Left cardiac atrium (tissue), 4 donors: Measurements from ENCODE around the gene TRMT61A. TPM values are rescaled to one million over a fixed set of nuclear protein-coding genes. Genes with fewer than 3 reads are reported as not detected.

Experiments used
- ATAC-seq, 2 donors: fragments of 200-7000 bp; cut with Tn5 transposase; one replicate each; pipeline ENCODE4 v1.9.1; 2020; ENCODE audit warnings: mild to moderate bottlenecking in 2 of 2, moderate library complexity in 2 of 2
- DNase-seq: peaks from one replicate; pipeline ENCODE4 v3.0.0-alpha.2; 2020
- intact Hi-C, 2 donors: fragments of 100-400 bp; cut with DNase I; formaldehyde crosslinking; loops; one replicate each; pipeline versions ENCODE4 v1.14.1 to v1.15.1; 2022 to 2023
- long read RNA-seq: library from polyadenylated mRNA; unstranded; transcript quantifications from one replicate; pipeline ENCODE4 v2.0.0, GENCODE V29; 2021
- total RNA-seq, 2 donors: library from RNA; stranded (reverse); fragmentation: NEBNext Ultra II Directional; extraction: Animal tissue kit (Norgen Biotek cat#: 25700); gene quantifications; one replicate each; pipeline ENCODE4 v1.2.1, GENCODE V29; 2021
- donor health status: DM: no; HTN: yes; CAD: no.
- donor health status: DM: no; HTN: yes; CAD: no; lungs with severe emphysema.
- donor health status: DM: yes; HTN: yes; CAD: no.
- donor health status: Dilated cardiomyopathy.

The TRMT61A gene
- 1 to 10 TPM; 6.0 to 8.5 TPM for total RNA-seq
- long read RNA-seq, transcript TRMT61A-202 (4 exons, 3,229 nt) = major isoform, 18 of 25 reads
- long read RNA-seq, partial matches to known transcripts = 5 of 25 reads
- long read RNA-seq, other reads (novel, unspliced or antisense) = 2 of 25 reads

DNA sequence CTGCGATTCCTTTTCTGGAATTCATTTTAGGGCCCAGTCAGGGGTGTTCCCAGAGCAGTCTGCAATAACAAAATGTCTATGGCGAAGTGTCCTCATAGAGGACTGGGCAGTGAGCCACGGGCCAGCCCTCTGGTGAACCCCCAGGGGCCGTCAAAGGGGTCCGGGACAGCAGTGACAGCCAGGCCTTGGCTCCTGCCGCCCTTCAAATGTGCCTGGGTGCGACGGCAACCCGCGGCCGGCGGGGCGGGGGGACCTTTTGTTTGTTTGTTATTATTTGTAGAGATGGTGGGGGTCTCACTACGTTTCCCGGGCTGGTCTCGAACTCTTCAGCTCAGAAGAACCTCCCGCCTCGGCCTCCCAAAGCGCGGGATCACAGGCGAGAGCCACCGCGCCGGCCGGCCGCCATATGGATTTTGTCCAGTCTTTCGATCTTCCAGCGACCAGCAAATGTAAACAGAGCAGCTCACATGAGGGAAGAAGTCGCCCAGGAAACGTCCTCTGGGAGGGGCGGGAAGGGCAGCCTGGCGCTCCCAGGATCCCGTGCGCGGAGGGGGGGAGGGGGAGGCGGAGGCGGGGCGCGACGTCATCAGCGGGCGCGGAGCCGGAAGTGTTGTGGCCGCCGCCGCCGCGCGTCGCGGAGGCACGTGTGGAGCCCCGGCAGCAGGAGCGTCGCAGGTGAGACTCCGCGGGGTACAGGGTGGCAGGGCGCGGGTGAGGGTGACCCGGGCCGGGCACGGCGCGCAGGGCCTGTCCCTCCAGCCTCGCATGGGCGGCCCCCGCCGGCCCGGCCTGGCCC, at the start of gene TRMT61A:
Gene TRMT61A (plus strand): TSS at position 610 of the 796 bp plus-strand sequence. CDS start 783 bp downstream, outside the sequence.
- intact Hi-C loops = no loop called here
- peak; percentile 89 for DNase-seq
- ATAC-seq = peak; percentile 91 to 92

DNA sequence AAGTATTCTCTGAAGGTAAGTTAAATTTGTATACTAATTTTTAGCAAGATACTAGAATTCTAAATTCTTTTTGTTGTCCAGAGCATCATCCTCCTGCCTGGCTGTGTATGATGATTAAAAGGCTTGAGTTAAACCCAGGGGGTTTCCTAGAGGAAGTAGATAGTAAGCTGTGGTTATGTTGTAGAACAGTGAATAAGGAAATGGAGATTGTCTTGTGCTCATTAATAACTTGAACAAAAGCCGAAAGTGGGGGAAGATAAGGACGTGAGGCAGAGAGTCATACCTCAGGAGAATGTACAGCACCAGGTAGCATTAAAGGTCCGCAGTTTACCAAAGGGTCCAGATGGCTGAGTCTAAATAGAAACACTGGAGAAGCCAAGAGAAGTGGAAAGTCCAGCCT, 48.4 kb upstream of the TRMT61A start:
- ATAC-seq (no peak), DNase-seq (no peak)
- intact Hi-C loops = no loop called here

DNA sequence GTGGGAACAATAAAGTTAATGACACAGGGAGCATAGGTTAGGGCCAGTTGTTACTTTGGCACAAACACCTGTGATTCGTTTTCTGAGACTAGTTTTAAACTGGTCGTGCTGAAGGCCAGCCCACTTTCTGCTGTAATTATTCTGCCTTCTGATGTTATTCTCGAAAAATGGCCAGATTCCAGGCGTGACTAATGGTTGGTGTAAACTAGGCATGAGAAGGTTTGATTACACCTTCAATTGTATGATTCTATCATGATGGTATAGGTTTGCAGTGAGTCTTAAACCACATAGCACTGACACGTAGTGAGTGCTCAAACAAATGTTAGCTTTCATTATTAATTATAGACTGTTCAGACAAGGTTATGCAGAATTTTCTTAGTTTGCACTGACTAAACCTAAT, 45.4 kb upstream of the TRMT61A start:
- intact Hi-C loops = no loop called here
- DNase-seq (no peak), ATAC-seq (peak in 1 of 2 donors; percentile 62)

GRCh38 chr14:103485504-103485903, 43.5 kb upstream of the TRMT61A start:
- no peak for ATAC-seq
- intact Hi-C loops = no loop called here

GRCh38 chr14:103488071-103488470, 40.9 kb upstream of the TRMT61A start:
- ATAC-seq = no peak
- intact Hi-C loops = no loop called here
- DNase-seq = no peak

More at GRCh38 chr14:103485504-103485903, 43.5 kb upstream of the TRMT61A start:
- no peak for DNase-seq

DNA sequence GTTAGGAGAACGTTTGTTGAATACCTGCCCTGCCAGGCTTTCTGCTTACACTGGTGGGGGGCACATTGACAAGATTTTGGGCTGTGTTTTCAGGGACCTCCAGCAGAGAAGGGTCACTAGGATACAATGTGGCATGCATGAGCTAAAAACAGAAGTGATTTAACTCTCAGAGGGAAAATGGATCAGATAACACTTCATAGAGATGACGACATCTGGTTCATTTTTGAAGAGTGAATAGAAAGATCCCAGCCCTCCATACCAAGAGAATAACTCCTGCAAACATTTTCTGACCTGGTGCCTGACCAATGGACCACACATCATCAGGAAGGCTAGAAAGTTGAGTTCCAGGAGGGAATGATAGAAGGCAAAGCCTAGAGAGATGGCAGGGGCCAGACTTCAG, 40.0 kb upstream of the TRMT61A start:
- intact Hi-C loops = no loop called here
- DNase-seq = no peak
- no peak for ATAC-seq

DNA sequence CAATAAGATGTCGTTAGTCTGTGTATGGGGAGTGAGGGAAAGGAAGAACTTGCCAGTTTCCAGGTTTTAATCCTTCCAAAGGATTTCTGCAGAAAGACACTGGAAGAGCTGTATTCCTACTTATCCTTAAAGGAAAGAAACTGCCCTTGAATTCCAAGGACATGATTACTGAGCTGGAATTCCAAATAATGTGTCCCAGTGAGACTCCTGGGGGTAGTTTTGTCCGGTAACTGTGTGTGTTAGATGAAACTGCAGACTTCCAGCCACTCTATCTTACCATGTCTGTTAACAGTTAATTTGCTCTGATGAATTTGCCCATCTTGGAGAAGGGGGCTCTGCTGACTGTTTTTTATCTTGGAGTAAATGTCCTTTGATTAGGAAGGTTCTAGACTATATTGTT, 39.4 kb upstream of the TRMT61A start:
- ATAC-seq (no peak), DNase-seq (no peak)
- intact Hi-C loops = no loop called here

DNA sequence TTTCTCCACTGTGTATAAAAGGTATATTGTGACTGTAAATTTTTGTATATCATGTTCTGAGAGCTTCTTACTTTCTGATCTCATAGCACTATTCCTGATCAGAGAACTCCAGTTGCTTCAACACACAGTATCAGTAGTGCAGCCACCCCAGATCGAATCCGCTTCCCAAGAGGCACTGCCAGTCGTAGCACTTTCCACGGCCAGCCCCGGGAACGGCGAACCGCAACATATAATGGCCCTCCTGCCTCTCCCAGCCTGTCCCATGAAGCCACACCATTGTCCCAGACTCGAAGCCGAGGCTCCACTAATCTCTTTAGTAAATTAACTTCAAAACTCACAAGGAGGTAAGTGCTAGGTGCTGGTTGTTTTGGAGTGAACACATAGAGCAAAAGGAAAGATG, 37.3 kb upstream of the TRMT61A start:
- DNase-seq (no peak), ATAC-seq (no peak)
- intact Hi-C loops = no loop called here

DNA sequence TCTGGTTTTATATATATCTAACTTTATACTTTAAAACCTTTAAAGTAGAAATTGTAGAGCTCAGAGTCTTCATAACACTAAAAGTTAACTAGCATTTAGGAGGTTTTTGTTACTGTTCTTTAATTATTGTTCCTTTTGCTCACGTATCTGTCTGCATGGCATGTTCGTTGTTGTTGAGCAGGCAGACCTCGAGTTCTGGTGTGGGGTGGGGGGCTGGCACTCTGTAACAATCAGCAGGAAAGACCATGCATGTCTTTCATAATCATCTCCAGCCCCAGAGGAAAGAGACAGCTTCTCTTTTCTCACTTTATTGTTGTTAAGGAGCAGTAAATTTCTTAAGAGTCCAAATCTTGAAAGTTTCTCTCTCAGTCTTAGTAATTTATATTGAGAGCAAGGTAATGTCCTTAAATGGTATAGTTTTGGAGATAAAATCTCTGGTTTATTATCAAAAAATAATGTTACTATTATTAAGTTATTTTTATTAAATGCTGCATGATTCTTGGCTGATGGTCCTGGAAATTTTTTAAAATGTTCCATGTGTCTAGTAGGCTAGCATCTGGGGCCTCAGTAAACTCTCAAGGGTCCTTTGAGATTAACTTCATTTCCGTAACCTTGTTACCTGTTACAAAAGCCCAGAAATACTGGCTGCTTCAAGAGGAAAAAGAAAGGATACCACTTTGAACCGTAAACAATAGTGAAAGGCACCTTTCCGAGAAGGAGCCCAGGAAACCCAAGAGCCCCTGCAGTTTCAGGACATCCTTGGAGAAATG, 36.7 kb upstream of the TRMT61A start:
- no peak for DNase-seq
- intact Hi-C loops = no loop called here
- ATAC-seq = no peak

GRCh38 chr14:103495854-103496253, 33.1 kb upstream of the TRMT61A start:
- intact Hi-C loops = no loop called here

DNA sequence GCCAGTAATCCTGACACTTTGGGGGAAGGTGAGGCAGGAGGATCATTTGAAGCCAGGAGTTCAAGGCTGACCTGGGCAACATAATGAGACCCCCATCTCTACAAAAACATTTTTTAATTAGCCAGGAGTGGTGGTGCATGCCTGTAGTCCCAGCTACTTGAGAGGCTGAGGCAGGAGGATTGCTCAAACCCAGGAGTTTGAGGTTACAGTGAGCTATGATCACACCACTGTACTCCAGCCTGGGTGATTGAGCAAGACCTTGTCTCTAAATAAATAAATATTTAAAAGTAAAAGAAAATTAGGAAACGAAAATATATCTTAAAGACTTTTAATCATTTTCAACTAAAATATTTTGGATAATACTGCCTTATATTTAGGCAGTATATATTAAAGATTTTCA, 32.2 kb upstream of the TRMT61A start:
- ATAC-seq (no peak), DNase-seq (no peak)
- intact Hi-C loops = no loop called here

More at GRCh38 chr14:103495854-103496253, 33.1 kb upstream of the TRMT61A start:
- DNase-seq = no peak
- peak in 1 of 2 donors; percentile 31 for ATAC-seq

DNA sequence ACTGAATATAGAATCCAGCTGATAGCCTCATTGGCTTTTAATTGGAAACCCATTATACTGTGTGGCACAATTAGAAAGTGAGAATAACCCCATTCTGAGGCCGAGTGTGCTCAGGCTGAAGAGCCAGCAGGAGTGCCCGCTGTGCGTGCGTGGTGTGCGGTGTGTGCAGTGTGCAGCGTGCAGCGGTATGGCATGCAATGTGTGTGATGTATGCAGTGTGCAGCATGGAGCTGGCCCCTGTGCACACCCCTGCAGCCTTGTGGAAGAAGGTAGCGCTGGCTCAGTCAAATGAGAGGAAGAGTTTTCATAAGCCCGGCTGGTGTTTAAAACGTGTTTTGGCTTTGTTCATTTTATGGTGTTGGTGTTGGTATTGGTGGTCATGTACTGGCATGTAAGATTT, 29.3 kb upstream of the TRMT61A start:
- DNase-seq (no peak), ATAC-seq (peak in 1 of 2 donors; percentile 30)
- intact Hi-C loops = loop anchor here in 1 of 2 donors (5.0 kb wide), 1 partner anchor 48 kb away; no protein-coding TSS in a partner anchor

DNA sequence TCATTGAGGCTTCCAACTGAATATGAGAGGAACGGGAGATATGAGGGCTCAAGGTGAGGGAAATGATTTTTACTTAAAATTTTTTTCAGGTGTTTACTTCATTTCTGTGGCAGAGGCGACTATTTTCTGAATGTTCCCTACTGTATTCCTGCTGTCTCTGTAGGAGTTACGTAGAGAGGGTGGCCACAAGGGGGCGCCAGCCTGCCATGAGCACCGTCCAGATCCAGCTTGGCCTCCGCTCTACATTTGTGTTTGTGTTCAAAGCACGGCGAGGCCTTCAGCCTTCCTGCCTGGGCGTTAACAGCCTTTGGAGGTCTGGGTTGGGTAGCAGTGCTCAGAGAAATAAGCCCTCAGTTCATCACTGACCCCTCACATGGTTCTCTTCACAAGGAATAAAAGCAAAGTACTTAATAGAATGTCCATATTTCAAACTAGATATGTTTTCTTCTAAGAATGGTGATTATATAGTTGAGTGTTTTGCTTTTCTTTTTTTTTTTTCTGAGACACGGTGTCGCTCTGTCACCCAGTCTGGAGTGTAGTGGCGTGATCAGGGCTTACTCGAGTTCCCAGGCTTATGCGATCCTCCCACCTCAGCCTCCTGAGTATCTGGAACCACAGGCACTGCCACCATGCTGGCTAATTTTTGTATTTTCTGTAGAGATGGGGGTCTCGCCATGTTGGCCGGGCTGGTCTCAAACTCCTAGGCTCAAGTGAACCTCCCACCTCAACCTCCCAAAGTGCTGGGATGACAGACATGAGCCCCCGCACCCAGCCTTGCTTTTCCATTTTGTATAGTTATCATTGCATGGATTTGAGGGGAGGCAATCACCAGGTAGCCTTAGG, 28.6 kb upstream of the TRMT61A start:
- peak; percentile 91 to 92 for ATAC-seq
- intact Hi-C loops = loop anchor here in 1 of 2 donors (5.0 kb wide), 1 partner anchor 47 kb away; no protein-coding TSS in a partner anchor
- peak; percentile 94 for DNase-seq

DNA sequence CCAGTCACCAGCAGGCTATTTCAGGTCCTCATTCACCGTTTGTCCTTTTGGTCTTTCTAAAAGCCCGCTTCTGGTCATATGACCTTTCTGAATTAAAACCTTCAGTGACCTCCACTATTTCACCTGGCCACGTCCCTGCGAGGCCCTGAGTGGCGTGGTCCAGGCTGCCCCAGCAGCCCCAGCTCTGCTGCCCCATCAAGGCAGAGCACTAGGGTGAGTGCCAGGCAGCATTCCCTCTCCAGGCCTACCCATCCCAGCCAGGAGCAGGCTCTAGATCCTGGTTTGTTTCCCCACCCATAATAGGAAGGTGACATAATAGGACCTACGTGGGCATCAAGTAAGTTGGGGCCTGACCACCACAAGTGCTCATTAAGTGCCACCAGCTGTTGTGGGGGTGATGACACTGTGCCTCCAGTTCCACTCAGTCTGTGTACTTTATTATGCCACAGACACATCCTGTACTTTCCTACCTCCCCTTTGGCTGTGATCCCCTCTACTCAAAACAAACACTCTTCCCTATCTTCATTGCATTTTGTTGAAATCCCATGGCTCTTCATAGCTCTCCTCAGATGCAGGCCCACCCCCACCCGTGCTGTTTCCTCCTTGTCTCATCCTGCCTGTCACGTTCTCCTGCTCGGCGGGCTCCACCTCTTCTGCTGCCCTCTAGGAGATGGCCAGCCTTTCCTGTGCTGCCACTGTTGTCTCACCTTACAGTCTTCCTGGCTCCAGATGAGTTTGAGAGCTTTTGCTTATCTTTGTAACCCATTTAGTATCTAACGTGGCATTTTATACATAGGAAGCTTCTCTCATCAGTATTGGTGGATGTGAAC, 27.7 kb upstream of the TRMT61A start:
- peak; percentile 10 for DNase-seq
- ATAC-seq = peak in 1 of 2 donors; percentile 12

DNA sequence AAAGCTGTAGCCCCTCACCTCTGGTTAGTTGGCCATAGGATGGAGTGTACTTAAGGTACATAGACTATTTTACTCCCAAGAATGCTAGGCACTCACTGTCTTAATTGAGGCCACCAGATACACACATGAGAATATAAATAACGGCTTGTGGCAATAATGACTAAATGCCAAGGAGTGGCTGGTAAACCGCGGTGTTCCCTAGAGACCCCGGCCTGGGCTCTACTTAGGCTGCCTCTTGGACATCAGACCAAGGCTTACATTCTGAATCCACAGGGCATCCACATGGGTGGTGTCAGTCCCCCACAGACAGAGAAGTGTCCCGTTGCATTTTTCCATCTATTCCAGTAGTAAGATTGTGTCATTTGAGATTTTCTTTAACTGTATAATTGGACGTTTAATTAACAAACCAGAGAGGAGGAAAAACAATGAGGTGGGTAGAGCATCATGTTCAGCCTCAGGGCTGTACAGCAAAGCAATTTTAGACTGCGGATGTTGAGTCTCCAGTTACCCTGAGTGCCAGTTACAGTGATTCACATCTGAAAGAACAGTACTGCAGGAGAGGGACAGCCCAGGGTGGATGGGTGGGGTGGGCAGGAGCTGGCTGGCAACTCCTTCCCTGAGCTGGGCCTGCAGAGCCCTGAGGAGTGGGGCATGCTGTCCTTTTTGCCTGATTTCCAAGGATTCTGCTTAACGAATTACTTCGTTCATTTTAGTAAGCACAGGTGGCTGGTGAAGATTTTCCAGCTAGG, 26.9 kb upstream of the TRMT61A start:
- intact Hi-C loops = loop anchor here in 1 of 2 donors (5.0 kb wide), 1 partner anchor 45 kb away; no protein-coding TSS in a partner anchor

More for the DNA sequence above, 27.7 kb upstream of the TRMT61A start:
- intact Hi-C loops = loop anchor here in 1 of 2 donors (5.0 kb wide), 1 partner anchor 46 kb away; no protein-coding TSS in a partner anchor

DNA sequence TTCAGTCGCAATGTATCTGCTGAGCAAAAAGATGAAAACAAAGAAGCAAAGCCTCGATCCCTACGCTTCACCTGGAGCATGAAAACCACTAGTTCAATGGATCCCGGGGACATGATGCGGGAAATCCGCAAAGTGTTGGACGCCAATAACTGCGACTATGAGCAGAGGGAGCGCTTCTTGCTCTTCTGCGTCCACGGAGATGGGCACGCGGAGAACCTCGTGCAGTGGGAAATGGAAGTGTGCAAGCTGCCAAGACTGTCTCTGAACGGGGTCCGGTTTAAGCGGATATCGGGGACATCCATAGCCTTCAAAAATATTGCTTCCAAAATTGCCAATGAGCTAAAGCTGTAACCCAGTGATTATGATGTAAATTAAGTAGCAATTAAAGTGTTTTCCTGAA, 26.1 kb upstream of the TRMT61A start:
- intact Hi-C loops = loop anchor here in 1 of 2 donors (5.0 kb wide), 1 partner anchor 44 kb away; no protein-coding TSS in a partner anchor
- peak; percentile 9 for DNase-seq
- no peak for ATAC-seq

More for the DNA sequence above, 26.9 kb upstream of the TRMT61A start:
- DNase-seq (peak; percentile 11), ATAC-seq (no peak)

DNA sequence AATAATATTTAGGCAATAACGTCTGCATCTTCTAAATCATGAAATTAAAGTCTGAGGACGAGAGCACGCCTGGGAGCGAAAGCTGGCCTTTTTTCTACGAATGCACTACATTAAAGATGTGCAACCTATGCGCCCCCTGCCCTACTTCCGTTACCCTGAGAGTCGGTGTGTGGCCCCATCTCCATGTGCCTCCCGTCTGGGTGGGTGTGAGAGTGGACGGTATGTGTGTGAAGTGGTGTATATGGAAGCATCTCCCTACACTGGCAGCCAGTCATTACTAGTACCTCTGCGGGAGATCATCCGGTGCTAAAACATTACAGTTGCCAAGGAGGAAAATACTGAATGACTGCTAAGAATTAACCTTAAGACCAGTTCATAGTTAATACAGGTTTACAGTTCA, 25.7 kb upstream of the TRMT61A start:
- peak; percentile 10 for DNase-seq
- intact Hi-C loops = loop anchor here in 1 of 2 donors (5.0 kb wide), 1 partner anchor 44 kb away; no protein-coding TSS in a partner anchor
- no peak for ATAC-seq
